H1 (cell line): ENCODE results near the gene STK11. TPM values are rescaled to one million over a fixed set of nuclear protein-coding genes. Genes with fewer than 3 reads are reported as not detected.
A peak's percentile ranks its signal among the peaks of the same experiment; 100 is the strongest.

Experiments
- ASH2L ChIP-seq: fragments of 200-600, 300-600 bp; sonication (generic); IDR thresholded peaks from one replicate; pipeline ENCODE4 v1.7.1; 2017; ENCODE audit warnings: low read length
- ATF2 ChIP-seq: IDR thresholded peaks from 2 replicates; pipeline ENCODE4 v1.6.1; 2012; ENCODE audit warnings: low read length, inconsistent platforms
- BACH1 ChIP-seq: IDR thresholded peaks from 2 replicates; pipeline ENCODE4 v1.6.1; 2012; ENCODE audit warnings: low read length, improper control_type of control experiment
- CHD2 ChIP-seq: IDR thresholded peaks from 2 replicates; pipeline ENCODE4 v1.6.1; 2012; ENCODE audit warnings: low read length, improper control_type of control experiment
- CREB1 ChIP-seq: IDR thresholded peaks from 2 replicates; pipeline ENCODE4 v1.6.1; 2012; ENCODE audit warnings: inconsistent platforms
- CTBP2 ChIP-seq: IDR thresholded peaks from 2 replicates; pipeline ENCODE4 v1.7.0; 2011; ENCODE audit warnings: borderline replicate concordance, mild to moderate bottlenecking, moderate library complexity, mixed read lengths, low read length; ENCODE audit not compliant: insufficient read depth, insufficient read length
- CTCF ChIP-seq, 3 experiments: IDR thresholded peaks; 1 replicate in 2 of 3; 2 replicates in 1 of 3; pipeline versions ENCODE4 v1.5.1 to v1.6.1; 2011; ENCODE audit warnings: low read length in 3 of 3, mild to moderate bottlenecking in 3 of 3, inconsistent platforms in 2 of 3, low read depth in 1 of 3, moderate library complexity in 1 of 3; ENCODE audit not compliant: insufficient read depth in 1 of 3; ENCODE audit errors: control extremely low read depth in 1 of 3
- HDAC2 ChIP-seq, 2 experiments: fragments of 300-600 bp in 1 of 2; sonication (generic) in 1 of 2; IDR thresholded peaks; 2 replicates each; pipeline ENCODE4 v1.6.1; 2011 to 2012; ENCODE audit warnings: low read depth in 2 of 2, low read length in 2 of 2, mild to moderate bottlenecking in 2 of 2, moderate library complexity in 2 of 2, borderline replicate concordance in 1 of 2, inconsistent platforms in 1 of 2
- KDM4A ChIP-seq: IDR thresholded peaks from one replicate; pipeline ENCODE4 v1.7.1; 2012; ENCODE audit warnings: low read depth, mild to moderate bottlenecking, moderate library complexity, low read length, inconsistent platforms; ENCODE audit not compliant: severe bottlenecking
- NANOG ChIP-seq: IDR thresholded peaks from 2 replicates; pipeline ENCODE4 v1.6.1; 2011; ENCODE audit warnings: low read length, low read depth, mild to moderate bottlenecking, inconsistent platforms; ENCODE audit not compliant: insufficient read depth, poor library complexity, severe bottlenecking
- NRF1 ChIP-seq: IDR thresholded peaks from 2 replicates; pipeline ENCODE4 v1.6.1; 2011; ENCODE audit warnings: mild to moderate bottlenecking, low read depth, low read length, improper control_type of control experiment
- POLR2A ChIP-seq, 2 experiments: IDR thresholded peaks; 1 replicate in 1 of 2; 2 replicates in 1 of 2; pipeline ENCODE4 v1.6.1; 2011; ENCODE audit warnings: low read depth in 2 of 2, low read length in 2 of 2, mild to moderate bottlenecking in 2 of 2; ENCODE audit errors: control extremely low read depth in 1 of 2
- RNF2 ChIP-seq: fragments of 200-900, 300-1000 bp; sonication (generic); IDR thresholded peaks from 2 replicates; pipeline ENCODE4 v1.7.1; 2016; ENCODE audit warnings: borderline replicate concordance, low read depth, mild to moderate bottlenecking, antibody characterized with exemption, low read length; ENCODE audit not compliant: poor library complexity, severe bottlenecking; ENCODE audit errors: missing control alignments
- RXRA ChIP-seq: IDR thresholded peaks from 2 replicates; pipeline ENCODE4 v1.6.1; 2011; ENCODE audit warnings: low read depth, mild to moderate bottlenecking, low read length, moderate library complexity; ENCODE audit not compliant: insufficient read depth
- SIRT6 ChIP-seq: IDR thresholded peaks from one replicate; pipeline ENCODE4 v1.7.1; 2012; ENCODE audit warnings: low read length, inconsistent platforms
- SIX5 ChIP-seq: IDR thresholded peaks from 2 replicates; pipeline ENCODE4 v1.6.1; 2011; ENCODE audit warnings: mild to moderate bottlenecking, low read depth, low read length
- SUZ12 ChIP-seq: fragments of 200-600 bp; sonication (generic); IDR thresholded peaks from 2 replicates; pipeline ENCODE4 v1.6.1; 2012; ENCODE audit warnings: mild to moderate bottlenecking, inconsistent platforms, low read length, moderate library complexity, mixed read lengths
- USF2 ChIP-seq: IDR thresholded peaks from 2 replicates; pipeline ENCODE4 v1.6.1; 2011; ENCODE audit warnings: low read length, improper control_type of control experiment
- ZNF274 ChIP-seq: IDR thresholded peaks from 2 replicates; pipeline ENCODE4 v1.7.0; 2012; ENCODE audit warnings: low read length, borderline replicate concordance; ENCODE audit errors: extremely low read depth
- polyA plus RNA-seq, 7 experiments: library from polyadenylated mRNA; depleted of rRNA in 3 of 7; stranded (reverse) in 5 of 7; unstranded in 2 of 7; fragments of >200 nt in 5 of 7; fragments of 200-250 nt in 2 of 7; gene quantifications; 1 replicate in 5 of 7; 2 replicates in 1 of 7; 4 replicates in 1 of 7; pipeline versions ENCODE4 v1.2.1 to v1.2.3, GENCODE V29; 2011 to 2013; ENCODE audit warnings: missing spikeins in 2 of 7, mixed read lengths in 2 of 7
- total RNA-seq: library from RNA; stranded (reverse); fragmentation: NEBNext Ultra II Directional; extraction: Animal tissue kit (Norgen Biotek cat#: 25700); gene quantifications from 2 replicates; pipeline ENCODE4 v1.2.1, GENCODE V29; 2021

Gene STK11
- total and polyA plus RNA-seq, 2 of the 8 experiments (the other 6 are each of a cell fraction or from before 2014, with no cell fraction given): 45.3 to 70.7 TPM

GRCh38 chr19:1241417-1242095, 36.0 kb downstream of the STK11 start, which contains the start of gene ATP5F1D (continued):
- no peak for TF ChIP-seq BACH1
- TF ChIP-seq HDAC2 (IDR thresholded peaks at IDR 0.05; ENCODE audit: borderline replicate concordance in 1 of 2, low read depth in 2 of 2, low read length in 2 of 2): no peak
- TF ChIP-seq POLR2A (IDR thresholded peaks at IDR 0.05; ENCODE audit: control extremely low read depth in 1 of 2, low read depth in 2 of 2, low read length in 2 of 2): no peak
- TF ChIP-seq ATF2: no peak
- TF ChIP-seq CTCF (IDR thresholded peaks at IDR 0.05; ENCODE audit: control extremely low read depth in 1 of 3, insufficient read depth in 1 of 3, low read depth in 1 of 3, low read length in 3 of 3): no peak
- no peak for TF ChIP-seq ZNF274
- 0 out of 2 replicates have a peak, but pooled peaks have one; percentile 10 for TF ChIP-seq NRF1
- TF ChIP-seq RXRA: no peak
- no peak for TF ChIP-seq SUZ12
- peak; percentile 93 for TF ChIP-seq SIX5
- TF ChIP-seq SIRT6: no peak
- TF ChIP-seq ASH2L: peak; percentile 20
- TF ChIP-seq RNF2: no peak
- peak; percentile 52 for TF ChIP-seq KDM4A
- no peak for TF ChIP-seq CTBP2
- TF ChIP-seq USF2: no peak
- peak; percentile 97 for TF ChIP-seq CREB1
- no peak for TF ChIP-seq NANOG
- 0 out of 2 replicates have a peak, but pooled peaks have one; percentile 23 for TF ChIP-seq CHD2
